Measurements from ENCODE around the gene TCF12. TPM values are rescaled to one million over a fixed set of nuclear protein-coding genes. Genes with fewer than 3 reads are reported as not detected.
A peak's percentile ranks its signal among the peaks of the same experiment; 100 is the strongest.

The TCF12 gene
- total and polyA plus RNA-seq, 2 donors (not counting 3 experiments of a cell fraction or from before 2014, with no cell fraction given) = 72.1 to 133 TPM

DNA sequence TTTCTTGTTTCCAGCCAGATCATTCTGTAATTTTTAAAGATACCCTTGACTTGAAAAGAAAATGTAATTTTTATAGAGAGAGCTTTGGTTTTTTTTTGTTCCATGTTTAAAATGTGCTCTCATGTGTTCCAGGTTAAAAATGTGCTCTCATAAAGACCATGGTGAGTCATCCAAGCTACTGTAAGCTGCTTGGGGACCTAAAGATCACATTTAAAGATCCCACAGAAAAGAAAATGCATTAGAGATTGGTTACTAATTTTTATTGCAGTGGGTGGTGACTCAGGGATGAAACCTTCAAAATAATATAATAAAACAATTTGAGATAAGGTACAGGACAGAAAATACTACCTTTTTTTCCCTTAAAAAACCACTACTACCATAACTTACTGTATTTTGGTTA lies 11.0 kb downstream of the TCF12 start:
- Histone ChIP-seq H3K9me3 (replicated peaks; ENCODE audit: control insufficient read depth, insufficient read depth, low read length) (no peaks in the 10 kb centered on the region), H4K20me1 (replicated peaks; ENCODE audit: control insufficient read depth, extremely low read depth, insufficient read depth, low read length) (peaks cover 31% of the 10 kb centered on the region), H3K36me3 (ENCODE audit: control insufficient read depth in 2 of 2, extremely low read depth in 1 of 2, insufficient read depth in 2 of 2, low read length in 2 of 2) (peaks cover 3 to 10% of the 10 kb centered on the region in 2 experiments), H3K27me3 (ENCODE audit: control insufficient read depth in 2 of 2, insufficient read depth in 2 of 2, low read length in 2 of 2) (no peaks in the 10 kb centered on the region), H3K4me3 (replicated peaks in 1 of 3; ENCODE audit: insufficient read depth in 1 of 3, low read depth in 1 of 3, low read length in 3 of 3) (no peak overlapping the region), H3K9me1 (replicated peaks; ENCODE audit: control insufficient read depth, extremely low read depth, insufficient read depth, low read length) (no peaks in the 10 kb centered on the region), H3K9ac (replicated peaks; ENCODE audit: extremely low read depth, insufficient read depth, low read length) (no peak overlapping the region), H3K79me2 (ENCODE audit: control insufficient read depth, insufficient read depth, low read length) (peaks cover 97% of the 10 kb centered on the region), H3K4me1 (ENCODE audit: control insufficient read depth, extremely low read depth, insufficient read depth, low read length) (peaks cover 15% of the 10 kb centered on the region), H2AFZ (ENCODE audit: low read depth, low read length) (no peak overlapping the region), H3K4me2 (ENCODE audit: insufficient read depth, low read length) (no peak overlapping the region), H3K27ac (ENCODE audit: insufficient read depth, low read depth, low read length) (no peak overlapping the region)
- ChIA-PET CTCF (interaction anchor here (1.0 to 1.9 kb wide), 3 partner anchors 10 to 50 kb away, joined by 3 to 6 read pairs (median 4); partner anchors contain the start of gene TCF12), POLR2A (no interaction called here)
- TF ChIP-seq FOS (IDR thresholded peaks at IDR 0.05; ENCODE audit: borderline replicate concordance, insufficient read depth, low read length) = peak; percentile 67
- no peak for TF ChIP-seq POLR2AphosphoS5 (IDR thresholded peaks at IDR 0.05; ENCODE audit: insufficient read depth, low read depth, low read length)
- intact Hi-C loops (cut with micrococcal nuclease) = no loop called here
- DNase-seq (ENCODE audit: low read depth, low spot score) (no peak), FAIRE-seq (no peak)
- dilution Hi-C loops (cut with MboI; ENCODE audit: extremely low pct_ligation_motif_present, low sequenced_read_pairs) = no loop called here
- BruUV-seq (replicated peaks) = no TSS peak

GRCh38 chr15:56929933-56930332 lies 11.5 kb downstream of the TCF12 start:
- H3K27ac ChIP-seq (ENCODE audit: insufficient read depth, low read depth, low read length) = no peak overlapping the region
- no peak overlapping the region for H3K9ac ChIP-seq (replicated peaks; ENCODE audit: extremely low read depth, insufficient read depth, low read length)
- FAIRE-seq (no peak), DNase-seq (ENCODE audit: low read depth, low spot score) (no peak)
- peaks cover 3 to 7% of the 10 kb centered on the region in 2 experiments for H3K36me3 ChIP-seq (ENCODE audit: control insufficient read depth in 2 of 2, extremely low read depth in 1 of 2, insufficient read depth in 2 of 2, low read length in 2 of 2)
- POLR2A ChIA-PET = no interaction called here
- no TSS peak for BruUV-seq (replicated peaks)
- H2AFZ ChIP-seq (ENCODE audit: low read depth, low read length) = no peak overlapping the region
- CTCF ChIA-PET = interaction anchor here (1.0 kb wide), 2 partner anchors 9 to 50 kb away, joined by 3 to 4 read pairs; no protein-coding TSS in a partner anchor
- intact Hi-C loops (cut with micrococcal nuclease) (no loop called here), dilution Hi-C loops (cut with MboI; ENCODE audit: extremely low pct_ligation_motif_present, low sequenced_read_pairs) (no loop called here)
- H3K9me3 ChIP-seq (replicated peaks; ENCODE audit: control insufficient read depth, insufficient read depth, low read length) = no peaks in the 10 kb centered on the region
- H3K4me2 ChIP-seq (ENCODE audit: insufficient read depth, low read length) = no peak overlapping the region
- H4K20me1 ChIP-seq (replicated peaks; ENCODE audit: control insufficient read depth, extremely low read depth, insufficient read depth, low read length) = peaks cover 30% of the 10 kb centered on the region
- H3K27me3 ChIP-seq (ENCODE audit: control insufficient read depth in 2 of 2, insufficient read depth in 2 of 2, low read length in 2 of 2) = no peaks in the 10 kb centered on the region
- H3K9me1 ChIP-seq (replicated peaks; ENCODE audit: control insufficient read depth, extremely low read depth, insufficient read depth, low read length) = no peaks in the 10 kb centered on the region
- H3K79me2 ChIP-seq (ENCODE audit: control insufficient read depth, insufficient read depth, low read length) = peaks cover 97% of the 10 kb centered on the region
- no peak overlapping the region for H3K4me3 ChIP-seq (replicated peaks in 1 of 3; ENCODE audit: insufficient read depth in 1 of 3, low read depth in 1 of 3, low read length in 3 of 3)
- TF ChIP-seq MYC (IDR thresholded peaks at IDR 0.05; ENCODE audit: low read depth, low read length) (no peak), EZH2 (IDR thresholded peaks at IDR 0.05; ENCODE audit: borderline replicate concordance, low read depth, low read length, severe bottlenecking) (no peak)
- peaks cover 15% of the 10 kb centered on the region for H3K4me1 ChIP-seq (ENCODE audit: control insufficient read depth, extremely low read depth, insufficient read depth, low read length)
